HG03575 (cell line): ENCODE measurements around the gene SREK1IP1.
"Not testable (repeated sequence)": the region's sequence is repeated elsewhere in the genome, so short reads cannot be mapped to it uniquely, and the experiment has no call there.

Experiments
- ATAC-seq: cut with Tn5 transposase; IDR thresholded peaks from one replicate; pipeline ENCODE4 v1.9.1; 2021; ENCODE audit not compliant: unreplicated experiment, insufficient number of reproducible peaks, low FRiP score; ENCODE audit errors: extremely low read depth

The SREK1IP1 gene

GRCh38 chr5:64767959-64768357, 533 bp downstream of the SREK1IP1 start:
- ATAC-seq = no peak

DNA sequence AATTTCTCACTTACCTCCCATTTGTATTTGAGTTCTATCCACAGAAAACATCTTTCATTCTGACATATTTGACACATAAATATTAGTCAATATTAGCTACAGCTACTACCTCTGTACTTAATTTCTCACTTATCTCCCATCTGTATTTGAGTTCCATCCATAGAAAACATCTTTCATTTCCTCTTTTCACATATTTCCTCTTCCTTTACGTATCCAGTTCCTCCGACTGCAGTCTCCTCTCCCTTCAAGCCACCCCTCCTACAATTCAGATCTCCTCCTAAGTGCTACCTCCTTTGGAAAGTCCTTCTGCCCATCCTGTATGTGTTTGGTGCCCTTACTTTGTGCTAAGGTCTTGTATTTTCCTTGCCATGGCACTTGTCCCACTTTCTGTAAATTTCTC, 1.6 kb downstream of the SREK1IP1 start:
- no peak for ATAC-seq

- ATAC-seq = no peak
Observed at GRCh38 chr5:64765804-64766504, 2.5 kb downstream of the SREK1IP1 start.

- no peak for ATAC-seq
Observed at GRCh38 chr5:64763948-64764503, 4.5 kb downstream of the SREK1IP1 start.

DNA sequence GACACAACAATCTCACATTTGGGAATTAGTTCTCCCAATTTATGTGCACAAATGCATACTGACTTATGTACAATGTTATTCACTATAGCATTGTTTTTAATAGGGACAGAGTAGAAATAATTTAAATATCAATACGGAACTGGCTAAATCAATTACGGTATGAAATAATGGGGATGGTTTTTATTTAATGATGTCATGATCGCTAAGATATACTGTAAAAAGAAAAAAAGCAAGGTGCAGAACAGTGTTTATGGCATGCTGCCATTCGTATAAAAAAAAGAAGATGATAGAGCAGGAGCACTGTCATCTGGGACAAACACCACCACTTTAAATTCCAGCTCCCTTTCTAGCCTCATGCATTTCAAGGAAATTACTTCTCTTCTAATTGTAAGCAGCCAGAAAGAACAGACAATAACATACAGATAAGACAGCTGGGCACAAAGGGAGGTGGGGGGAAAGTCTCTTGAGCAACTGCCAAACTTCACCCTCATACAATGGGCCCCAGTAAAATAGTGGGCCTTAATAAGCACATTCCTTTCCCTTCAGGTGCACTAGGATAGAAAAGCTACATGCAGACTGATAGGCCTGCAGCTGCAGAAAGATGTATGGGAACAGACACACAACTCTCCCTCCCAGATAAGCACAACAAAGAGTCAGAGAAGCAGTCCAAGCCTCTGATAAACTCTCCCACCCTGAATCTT, 8.4 kb downstream of the SREK1IP1 start:
- no peak for ATAC-seq

DNA sequence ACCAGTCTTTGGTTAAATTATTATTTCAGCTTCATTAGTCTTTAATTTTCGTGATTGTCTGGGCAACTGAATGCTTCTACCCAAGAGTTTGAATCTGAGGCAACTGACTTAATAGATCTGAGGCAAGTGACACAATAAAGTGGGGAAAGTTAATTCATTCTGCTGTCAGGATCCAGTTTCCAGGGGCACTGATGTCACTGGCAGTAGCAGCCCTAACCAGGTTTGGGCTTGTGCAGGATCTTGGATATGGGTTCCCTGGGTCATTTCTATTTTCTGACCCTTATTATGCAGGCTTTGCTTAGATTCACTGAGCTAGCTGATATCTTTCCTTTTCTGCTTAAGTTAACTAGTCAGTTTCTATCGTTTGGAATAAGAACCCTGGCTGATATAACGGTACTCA, 9.6 kb downstream of the SREK1IP1 start:
- no peak for ATAC-seq

DNA sequence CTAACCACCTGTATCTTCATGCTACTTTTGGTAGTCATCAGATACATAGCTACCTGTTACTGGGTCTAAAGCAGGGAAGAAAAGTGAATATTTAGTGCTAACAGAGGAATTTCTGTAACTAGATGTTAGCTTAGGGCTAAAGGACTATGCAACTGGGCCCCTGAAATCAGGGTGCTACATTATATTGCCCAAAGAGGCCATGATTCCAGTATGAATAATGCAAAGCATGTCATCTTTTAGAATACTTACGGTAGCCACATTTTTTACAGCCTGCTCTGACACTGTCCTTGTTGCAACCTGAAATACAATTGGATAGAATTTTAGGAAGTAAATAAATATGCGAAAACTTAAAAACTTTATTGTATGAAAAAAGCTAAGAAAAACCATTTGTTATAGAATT, 14.4 kb downstream of the SREK1IP1 start:
- ATAC-seq = no peak

GRCh38 chr5:64749385-64749784, 19.1 kb downstream of the SREK1IP1 start:
- no peak for ATAC-seq

DNA sequence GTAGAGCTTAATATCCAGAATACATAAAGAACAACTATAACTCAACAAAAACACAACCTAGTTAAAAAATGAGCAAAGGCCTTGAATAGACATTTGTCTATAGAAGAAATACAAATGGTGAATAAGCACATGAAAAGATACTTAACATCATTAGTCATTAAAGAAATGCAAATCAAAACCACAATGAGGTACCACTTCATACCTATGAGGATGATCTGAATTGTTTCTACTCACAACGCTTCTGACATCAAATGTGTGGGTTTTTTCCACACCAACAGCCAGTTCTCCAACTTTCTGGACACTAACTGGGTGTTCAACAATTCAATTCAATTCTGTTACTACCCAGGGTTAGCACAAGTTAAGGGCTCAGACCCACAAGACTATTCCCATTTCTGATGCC, 22.0 kb downstream of the SREK1IP1 start:
- ATAC-seq = no peak

- no peak for ATAC-seq
Observed at GRCh38 chr5:64744914-64745313, 23.6 kb downstream of the SREK1IP1 start.

DNA sequence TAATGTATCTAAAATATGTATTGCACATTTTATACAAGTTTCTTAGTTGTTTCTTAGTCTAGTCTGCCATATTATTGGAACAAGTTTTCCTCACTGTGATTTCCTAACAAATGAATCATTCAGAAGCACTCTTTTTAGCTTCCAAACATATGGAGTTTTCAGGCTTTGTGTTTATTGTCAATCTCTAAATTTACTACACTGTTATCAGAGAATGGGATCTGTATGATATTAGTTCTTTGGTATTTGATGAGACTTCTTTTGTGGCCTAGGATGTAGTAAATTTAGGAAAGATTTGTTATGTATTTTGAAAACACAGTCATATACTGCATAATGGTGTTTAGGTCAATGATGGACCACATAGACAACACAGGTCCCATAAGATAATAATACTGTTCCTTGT, 25.7 kb downstream of the SREK1IP1 start:
- ATAC-seq = no peak

GRCh38 chr5:64742411-64742810, 26.1 kb downstream of the SREK1IP1 start:
- no peak for ATAC-seq

GRCh38 chr5:64727150-64727549, 41.3 kb downstream of the SREK1IP1 start:
- ATAC-seq = no peak

GRCh38 chr5:64722588-64722987, 45.9 kb downstream of the SREK1IP1 start:
- no peak for ATAC-seq

DNA sequence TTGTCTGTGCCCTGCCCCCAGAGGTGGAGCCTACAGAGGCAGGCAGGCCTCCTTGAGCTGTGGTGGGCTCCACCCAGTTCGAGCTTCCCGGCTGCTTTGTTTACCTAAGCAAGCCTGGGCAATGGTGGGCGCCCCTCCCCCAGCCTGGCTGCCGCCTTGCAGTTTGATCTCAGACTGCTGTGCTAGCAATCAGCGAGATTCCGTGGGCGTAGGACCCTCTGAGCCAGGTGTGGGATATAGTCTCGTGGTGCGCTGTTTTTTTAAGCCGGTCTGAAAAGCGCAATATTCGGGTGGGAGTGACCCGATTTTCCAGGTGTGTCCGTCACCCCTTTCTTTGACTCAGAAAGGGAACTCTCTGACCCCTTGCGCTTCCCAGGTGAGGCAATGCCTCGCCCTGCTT, 54.0 kb downstream of the SREK1IP1 start:
- ATAC-seq = not testable (repeated sequence)

- no peak for ATAC-seq
Observed at GRCh38 chr5:64707191-64707590, 61.3 kb downstream of the SREK1IP1 start.

DNA sequence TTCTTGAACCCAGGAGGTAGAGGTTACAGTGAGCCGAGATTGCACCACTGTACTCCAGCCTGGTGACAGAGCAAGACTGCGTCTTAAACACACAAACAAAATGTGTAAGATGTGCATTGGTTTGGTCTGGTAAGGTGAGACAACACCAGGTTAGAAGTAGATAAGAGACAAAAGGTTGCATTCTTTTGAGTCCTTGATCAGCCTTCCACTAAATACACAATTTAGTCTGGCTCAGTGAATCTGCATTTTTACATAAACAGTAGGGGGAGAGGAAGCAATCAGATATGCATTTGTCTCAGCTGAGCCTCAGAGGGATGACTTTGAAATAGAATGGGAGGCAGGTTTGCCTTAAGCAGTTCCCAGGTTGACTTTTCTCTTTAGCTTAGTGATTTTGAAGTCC, 62.4 kb downstream of the SREK1IP1 start:
- not testable (repeated sequence) for ATAC-seq

GRCh38 chr5:64700765-64701164, 67.7 kb downstream of the SREK1IP1 start:
- no peak for ATAC-seq

GRCh38 chr5:64696414-64696813, 72.1 kb downstream of the SREK1IP1 start:
- ATAC-seq = not testable (repeated sequence)

GRCh38 chr5:64693636-64694035, 74.9 kb downstream of the SREK1IP1 start:
- ATAC-seq = no peak
